WTC11 (cell line): ENCODE data around the gene KDELR1. TPM values are rescaled to one million over a fixed set of nuclear protein-coding genes. Genes with fewer than 3 reads are reported as not detected.
A peak's percentile ranks its signal among the peaks of the same experiment; 100 is the strongest.

ENCODE experiments used
- ATAC-seq: fragments of 200-7000 bp; cut with Tn5 transposase; 2 replicates; pipeline ENCODE4 v1.10.0; 2021; ENCODE audit warnings: mild to moderate bottlenecking, moderate library complexity
- CTCF ChIA-PET: fragments of 300-600 bp; sonication (Branson Sonifier 250); formaldehyde crosslinking; loops from one replicate; lab custom pipeline; 2021; ENCODE audit warnings: antibody characterized with exemption; lab: Charles Lee
- POLR2A ChIA-PET: fragments of 350-600 bp; sonication (Branson Sonifier 250); formaldehyde crosslinking; loops from one replicate; lab custom pipeline; 2021; ENCODE audit warnings: antibody characterized with exemption; lab: Charles Lee
- DNase-seq: peaks from one replicate; pipeline ENCODE4 v3.0.0; 2021; ENCODE audit warnings: low spot score
- H3K27ac Mint-ChIP-seq: 2 replicates; pipeline ENCODE4 v1.8.0; 2021; ENCODE audit warnings: mixed read lengths
- H3K27me3 Mint-ChIP-seq: 2 replicates; pipeline ENCODE4 v1.8.0; 2021; ENCODE audit warnings: low read depth, mild to moderate bottlenecking, moderate library complexity, mixed read lengths
- H3K36me3 Mint-ChIP-seq: 2 replicates; pipeline ENCODE4 v1.8.0; 2021; ENCODE audit warnings: mixed read lengths
- H3K4me1 Mint-ChIP-seq: 2 replicates; pipeline ENCODE4 v1.8.0; 2022; ENCODE audit warnings: mixed read lengths
- H3K4me3 Mint-ChIP-seq: 2 replicates; pipeline ENCODE4 v1.8.0; 2021; ENCODE audit warnings: mild to moderate bottlenecking, moderate library complexity, mixed read lengths
- H3K9me3 Mint-ChIP-seq: 2 replicates; pipeline ENCODE4 v1.8.0; 2021; ENCODE audit warnings: mixed read lengths
- AFF4 ChIP-seq: sonication (generic); formaldehyde crosslinking; IDR thresholded peaks from 2 replicates; pipeline ENCODE4 v1.8.1; 2023; ENCODE audit warnings: mild to moderate bottlenecking, missing genetic modification reagents, borderline replicate concordance
- AR ChIP-seq: fragments of 250-450 bp; sonication (Bioruptor Pico); IDR thresholded peaks from 2 replicates; pipeline ENCODE4 v1.9.0; 2021; ENCODE audit warnings: mild to moderate bottlenecking
- CREM ChIP-seq: sonication (generic); formaldehyde crosslinking; IDR thresholded peaks from 2 replicates; pipeline ENCODE4 v1.8.1; 2022; ENCODE audit warnings: mild to moderate bottlenecking, missing genetic modification reagents, moderate library complexity
- EMX1 ChIP-seq: fragments of 250-450 bp; sonication (Bioruptor Pico); IDR thresholded peaks from 2 replicates; pipeline ENCODE4 v1.8.0; 2021; ENCODE audit warnings: mild to moderate bottlenecking
- ERG ChIP-seq: fragments of 250-450 bp; sonication (Bioruptor Pico); IDR thresholded peaks from 2 replicates; pipeline ENCODE4 v1.8.0; 2021; ENCODE audit warnings: mild to moderate bottlenecking
- ETV6 ChIP-seq: sonication (generic); formaldehyde crosslinking; IDR thresholded peaks from 2 replicates; pipeline ENCODE4 v1.8.1; 2022; ENCODE audit warnings: mild to moderate bottlenecking, missing genetic modification reagents
- FOXK1 ChIP-seq: sonication (generic); formaldehyde crosslinking; IDR thresholded peaks from 2 replicates; pipeline ENCODE4 v1.8.0; 2022; ENCODE audit warnings: mild to moderate bottlenecking, moderate library complexity, missing genetic modification reagents
- FOXP1 ChIP-seq: sonication (generic); formaldehyde crosslinking; IDR thresholded peaks from 2 replicates; pipeline ENCODE4 v1.8.0; 2022; ENCODE audit warnings: missing genetic modification reagents, mild to moderate bottlenecking, moderate library complexity, borderline replicate concordance
- MLX ChIP-seq: sonication (generic); formaldehyde crosslinking; IDR thresholded peaks from 2 replicates; pipeline ENCODE4 v1.8.1; 2023; ENCODE audit warnings: mild to moderate bottlenecking, missing genetic modification reagents, moderate library complexity
- NFATC4 ChIP-seq: fragments of 250-450 bp; sonication (Bioruptor Pico); IDR thresholded peaks from 2 replicates; pipeline ENCODE4 v1.9.0; 2021; ENCODE audit warnings: mild to moderate bottlenecking
- NFE2L1 ChIP-seq: sonication (generic); formaldehyde crosslinking; IDR thresholded peaks from 2 replicates; pipeline ENCODE4 v1.8.1; 2023; ENCODE audit warnings: missing genetic modification reagents
- NFYB ChIP-seq: sonication (generic); formaldehyde crosslinking; conservative IDR thresholded peaks from 2 replicates; pipeline ENCODE4 v1.8.0; 2022; ENCODE audit warnings: low read depth, missing genetic modification reagents
- NR2C2 ChIP-seq: sonication (generic); formaldehyde crosslinking; IDR thresholded peaks from 2 replicates; pipeline ENCODE4 v1.8.0; 2022; ENCODE audit warnings: mild to moderate bottlenecking, missing genetic modification reagents
- NR3C1 ChIP-seq: sonication (generic); formaldehyde crosslinking; conservative IDR thresholded peaks from 2 replicates; pipeline ENCODE4 v1.8.1; 2023; ENCODE audit warnings: low read depth, mild to moderate bottlenecking, missing genetic modification reagents
- OVOL2 ChIP-seq: fragments of 250-450 bp; sonication (Bioruptor Pico); IDR thresholded peaks from 2 replicates; pipeline ENCODE4 v1.9.0; 2021; ENCODE audit warnings: mild to moderate bottlenecking, borderline replicate concordance
- SMAD3 ChIP-seq: sonication (generic); formaldehyde crosslinking; IDR thresholded peaks from 2 replicates; pipeline ENCODE4 v1.8.0; 2022; ENCODE audit warnings: missing genetic modification reagents, mild to moderate bottlenecking, borderline replicate concordance
- SP1 ChIP-seq: sonication (generic); formaldehyde crosslinking; conservative IDR thresholded peaks from 2 replicates; pipeline ENCODE4 v1.8.1; 2022; ENCODE audit warnings: missing genetic modification reagents
- TCF7 ChIP-seq: sonication (generic); formaldehyde crosslinking; IDR thresholded peaks from 2 replicates; pipeline ENCODE4 v1.8.0; 2022; ENCODE audit warnings: mild to moderate bottlenecking, low read depth, missing genetic modification reagents, moderate library complexity
- ZBTB43 ChIP-seq: sonication (generic); formaldehyde crosslinking; IDR thresholded peaks from 2 replicates; pipeline ENCODE4 v1.8.1; 2023; ENCODE audit warnings: mild to moderate bottlenecking, missing genetic modification reagents
- ZMAT4 ChIP-seq: fragments of 250-450 bp; sonication (Bioruptor Pico); IDR thresholded peaks from 2 replicates; pipeline ENCODE4 v1.9.0; 2021; ENCODE audit warnings: mild to moderate bottlenecking
- ZNF425 ChIP-seq: fragments of 250-450 bp; sonication (Bioruptor Pico); conservative IDR thresholded peaks from 2 replicates; pipeline ENCODE4 v1.9.0; 2021; ENCODE audit warnings: mild to moderate bottlenecking
- total RNA-seq: library from RNA; stranded (reverse); gene quantifications from 3 replicates; pipeline ENCODE4 v1.2.3, GENCODE V29; 2021

Gene KDELR1
- total RNA-seq, 1 experiment from 2014 or later: 207 TPM

GRCh38 chr19:48344892-48345291 lies 46.5 kb downstream of the KDELR1 start:
- no peak overlapping the region for H3K27ac Mint-ChIP-seq
- peak; percentile 35 for DNase-seq
- no peaks in the 10 kb centered on the region for H3K36me3 Mint-ChIP-seq
- no peaks in the 10 kb centered on the region for H3K9me3 Mint-ChIP-seq
- no peak overlapping the region for H3K4me3 Mint-ChIP-seq
- CTCF ChIA-PET: interaction anchor here (3.5 kb wide), 1 partner anchor 11 kb away, joined by 20 read pairs; no protein-coding TSS in a partner anchor
- ATAC-seq: peak; percentile 88
- no peak for TF ChIP-seq NFYB (CRISPR knock-in tag)
- TF ChIP-seq AR (CRISPR knock-in tag): no peak
- no peak for TF ChIP-seq FOXP1 (CRISPR knock-in tag)
- TF ChIP-seq CREM: no peak
- TF ChIP-seq ZMAT4 (CRISPR knock-in tag): no peak
- TF ChIP-seq ERG: no peak
- no peak for TF ChIP-seq ETV6
- TF ChIP-seq ZNF425 (CRISPR knock-in tag): no peak
- no peak for TF ChIP-seq AFF4
- TF ChIP-seq SMAD3 (CRISPR knock-in tag): no peak
- no peak for TF ChIP-seq SP1
- H3K4me1 Mint-ChIP-seq: peaks cover 4% of the 10 kb centered on the region; the same call in 1 of the 2 replicates
- H3K27me3 Mint-ChIP-seq: no peaks in the 10 kb centered on the region
- POLR2A ChIA-PET: no interaction called here

- Mint-ChIP-seq H3K27me3 (no peaks in the 10 kb centered on the region; the same call in 1 of the 2 replicates), H3K4me3 (no peak overlapping the region), H3K27ac (no peak overlapping the region), H3K36me3 (no peaks in the 10 kb centered on the region), H3K9me3 (no peaks in the 10 kb centered on the region), H3K4me1 (no peaks in the 10 kb centered on the region)
- no peak for DNase-seq
- no peak for ATAC-seq
- ChIA-PET CTCF (interaction anchor here (0.8 to 1.0 kb wide), 2 partner anchors 8 to 29 kb away, joined by 3 to 5 read pairs; no protein-coding TSS in a partner anchor), POLR2A (no interaction called here)
- TF ChIP-seq ZBTB43: no peak
- TF ChIP-seq NR2C2 (CRISPR knock-in tag): no peak
- no peak for TF ChIP-seq NFE2L1 (CRISPR knock-in tag)
- TF ChIP-seq EMX1: no peak
- TF ChIP-seq ERG: no peak
- no peak for TF ChIP-seq FOXK1 (CRISPR knock-in tag)
- no peak for TF ChIP-seq MLX
- TF ChIP-seq TCF7: no peak
- TF ChIP-seq NFATC4: no peak
- no peak for TF ChIP-seq NR3C1 (CRISPR knock-in tag)
- no peak for TF ChIP-seq OVOL2 (CRISPR knock-in tag)
Observed at GRCh38 chr19:48342841-48343540, 48.4 kb downstream of the KDELR1 start.
